Calu3 (cell line): ENCODE results near the gene KMT2C. TPM values are rescaled to one million over a fixed set of nuclear protein-coding genes. Genes with fewer than 3 reads are reported as not detected.

Experiments
- BruUV-seq: library from RNA; stranded (reverse); fragments of 400-500 nt; replicated peaks from 2 replicates; lab custom pipeline; 2021; lab: Mats Ljungman, UMichigan
- CTCF ChIA-PET: fragments of 300-600 bp; sonication (Branson Sonifier 250); formaldehyde crosslinking; loops from one replicate; lab custom pipeline; 2022; ENCODE audit warnings: antibody characterized with exemption; lab: Charles Lee
- DNase-seq: peaks from one replicate; pipeline ENCODE4 v3.0.0; 2022
- H3K27ac Mint-ChIP-seq: one replicate; pipeline ENCODE4 v1.8.0; 2022; ENCODE audit warnings: mixed read lengths; ENCODE audit not compliant: unreplicated experiment
- H3K27me3 Mint-ChIP-seq: one replicate; pipeline ENCODE4 v1.8.0; 2022; ENCODE audit warnings: mixed read lengths; ENCODE audit not compliant: unreplicated experiment
- H3K36me3 Mint-ChIP-seq: one replicate; pipeline ENCODE4 v1.8.0; 2022; ENCODE audit warnings: mild to moderate bottlenecking, moderate library complexity, mixed read lengths; ENCODE audit not compliant: insufficient read depth, unreplicated experiment
- H3K4me1 Mint-ChIP-seq: one replicate; pipeline ENCODE4 v1.8.0; 2022; ENCODE audit warnings: mild to moderate bottlenecking, low read depth, mixed read lengths; ENCODE audit not compliant: unreplicated experiment
- H3K4me3 Mint-ChIP-seq: one replicate; pipeline ENCODE4 v1.8.0; 2022; ENCODE audit warnings: mild to moderate bottlenecking, low read depth, moderate library complexity, mixed read lengths; ENCODE audit not compliant: unreplicated experiment
- H3K9me3 Mint-ChIP-seq: one replicate; pipeline ENCODE4 v1.8.0; 2022; ENCODE audit warnings: low read depth, mixed read lengths; ENCODE audit not compliant: unreplicated experiment
- intact Hi-C: fragments of 100-400 bp; cut with micrococcal nuclease; formaldehyde crosslinking; loops from one replicate; pipeline ENCODE4 v1.10.0; 2022; ENCODE audit not compliant: unreplicated experiment
- total RNA-seq: library from RNA; stranded (reverse); gene quantifications from 2 replicates; pipeline ENCODE4 v1.2.3, GENCODE V29; 2022
- TF ChIP-seq, protein P1 (sequence below): fragments of 200-600 bp; IDR thresholded peaks from one replicate; pipeline ENCODE4 v1.8.0; 2022; ENCODE audit warnings: antibody characterized with exemption; ENCODE audit not compliant: unreplicated experiment

KMT2C gene
- total RNA-seq, 1 experiment from 2014 or later, result 73.4 TPM

- intact Hi-C loops, result no loop called here
- no peak overlapping the region for H3K27ac Mint-ChIP-seq
- H3K4me3 Mint-ChIP-seq, result no peak overlapping the region
- H3K9me3 Mint-ChIP-seq, result no peaks in the 10 kb centered on the region
- H3K36me3 Mint-ChIP-seq, result peaks cover 5% of the 10 kb centered on the region
- H3K4me1 Mint-ChIP-seq, result no peaks in the 10 kb centered on the region
- CTCF ChIA-PET, result no interaction called here
- no peak for DNase-seq
- TF ChIP-seq, protein P1, sequence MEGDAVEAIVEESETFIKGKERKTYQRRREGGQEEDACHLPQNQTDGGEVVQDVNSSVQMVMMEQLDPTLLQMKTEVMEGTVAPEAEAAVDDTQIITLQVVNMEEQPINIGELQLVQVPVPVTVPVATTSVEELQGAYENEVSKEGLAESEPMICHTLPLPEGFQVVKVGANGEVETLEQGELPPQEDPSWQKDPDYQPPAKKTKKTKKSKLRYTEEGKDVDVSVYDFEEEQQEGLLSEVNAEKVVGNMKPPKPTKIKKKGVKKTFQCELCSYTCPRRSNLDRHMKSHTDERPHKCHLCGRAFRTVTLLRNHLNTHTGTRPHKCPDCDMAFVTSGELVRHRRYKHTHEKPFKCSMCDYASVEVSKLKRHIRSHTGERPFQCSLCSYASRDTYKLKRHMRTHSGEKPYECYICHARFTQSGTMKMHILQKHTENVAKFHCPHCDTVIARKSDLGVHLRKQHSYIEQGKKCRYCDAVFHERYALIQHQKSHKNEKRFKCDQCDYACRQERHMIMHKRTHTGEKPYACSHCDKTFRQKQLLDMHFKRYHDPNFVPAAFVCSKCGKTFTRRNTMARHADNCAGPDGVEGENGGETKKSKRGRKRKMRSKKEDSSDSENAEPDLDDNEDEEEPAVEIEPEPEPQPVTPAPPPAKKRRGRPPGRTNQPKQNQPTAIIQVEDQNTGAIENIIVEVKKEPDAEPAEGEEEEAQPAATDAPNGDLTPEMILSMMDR, result no peak
- no TSS peak for BruUV-seq
- H3K27me3 Mint-ChIP-seq, result no peaks in the 10 kb centered on the region
Observed at GRCh38 chr7:152203095-152203494, 232.7 kb downstream of the KMT2C start.

DNA sequence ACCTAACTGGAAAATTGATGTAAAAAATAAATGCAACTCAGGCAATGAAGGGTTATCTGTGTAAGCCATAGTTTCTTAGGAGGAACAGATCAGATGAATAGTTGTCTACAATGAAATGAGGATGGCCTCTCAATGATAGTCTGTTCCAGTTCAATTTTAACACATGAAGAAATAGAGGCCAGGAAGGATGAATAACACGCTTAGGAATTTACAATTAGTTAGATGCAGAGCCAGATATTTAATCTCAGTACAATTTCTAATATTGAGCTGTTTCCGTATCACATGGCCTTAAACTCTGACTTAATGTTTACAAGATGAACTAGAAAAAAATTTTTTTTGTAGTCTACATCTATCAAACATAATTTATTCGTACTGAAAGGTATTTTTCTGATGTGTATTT is 233.7 kb downstream of the KMT2C start:
- Mint-ChIP-seq H3K36me3 (peaks cover 6% of the 10 kb centered on the region), H3K4me3 (no peak overlapping the region), H3K4me1 (no peaks in the 10 kb centered on the region), H3K9me3 (no peaks in the 10 kb centered on the region), H3K27ac (no peak overlapping the region), H3K27me3 (no peaks in the 10 kb centered on the region)
- CTCF ChIA-PET, result interaction anchor here (0.6 kb wide), 1 partner anchor 1200 kb away, joined by 3 read pairs; no protein-coding TSS in a partner anchor
- DNase-seq, result no peak
- TF ChIP-seq, protein P1, result no peak
- BruUV-seq, result no TSS peak
- intact Hi-C loops, result no loop called here

- no peak overlapping the region for H3K27ac Mint-ChIP-seq
- DNase-seq, result no peak
- BruUV-seq, result no TSS peak
- H3K9me3 Mint-ChIP-seq, result no peaks in the 10 kb centered on the region
- peaks cover 16% of the 10 kb centered on the region for H3K36me3 Mint-ChIP-seq
- TF ChIP-seq, protein P1, result no peak
- H3K4me1 Mint-ChIP-seq, result no peaks in the 10 kb centered on the region
- CTCF ChIA-PET, result no interaction called here
- intact Hi-C loops, result no loop called here
- H3K27me3 Mint-ChIP-seq, result no peaks in the 10 kb centered on the region
- no peak overlapping the region for H3K4me3 Mint-ChIP-seq
Observed at GRCh38 chr7:152200395-152200794, 235.4 kb downstream of the KMT2C start.

- Mint-ChIP-seq H3K9me3 (no peaks in the 10 kb centered on the region), H3K4me1 (no peaks in the 10 kb centered on the region), H3K27me3 (no peaks in the 10 kb centered on the region), H3K36me3 (peaks cover 32% of the 10 kb centered on the region), H3K4me3 (no peak overlapping the region), H3K27ac (no peak overlapping the region)
- intact Hi-C loops, result no loop called here
- CTCF ChIA-PET, result no interaction called here
- DNase-seq, result no peak
- BruUV-seq, result no TSS peak
- TF ChIP-seq, protein P1, result no peak
Observed at GRCh38 chr7:152196391-152196790, 239.4 kb downstream of the KMT2C start.
